B cell (primary cell): ENCODE results near the gene SPEM3.

Experiments
- CTCF ChIP-seq: fragments of 200-600 bp; IDR thresholded peaks from one replicate; pipeline ENCODE4 v1.8.0; 2022; ENCODE audit warnings: antibody characterized with exemption, mild to moderate bottlenecking
- EZH2 ChIP-seq: IDR thresholded peaks from 2 replicates; pipeline ENCODE4 v1.6.1; 2012; ENCODE audit warnings: borderline replicate concordance, low read depth, mild to moderate bottlenecking, moderate library complexity, low read length; ENCODE audit not compliant: insufficient read depth, poor library complexity, severe bottlenecking

GRCh38 chr17:7460850-7461660, 32.4 kb downstream of the SPEM3 start:
- no peak for TF ChIP-seq CTCF
- no peak for TF ChIP-seq EZH2
